Muscle layer of duodenum (tissue), 2 donors: ENCODE data around the gene ZNF229.
"Not testable (repeated sequence)": the region's sequence is repeated elsewhere in the genome, so short reads cannot be mapped to it uniquely, and the experiment has no call there.

ENCODE experiments used
- H3K27ac ChIP-seq: one replicate; pipeline ENCODE4 v1.7.0; 2013; ENCODE audit warnings: mild to moderate bottlenecking, low read length
- H3K27me3 ChIP-seq: one replicate; pipeline ENCODE4 v1.7.0; 2013; ENCODE audit warnings: low read depth, mild to moderate bottlenecking, control low read depth, low read length
- H3K36me3 ChIP-seq, 2 donors: one replicate each; pipeline ENCODE4 v1.7.0; 2013; ENCODE audit warnings: low read length in 2 of 2, control low read depth in 1 of 2, mild to moderate bottlenecking in 1 of 2; ENCODE audit not compliant: insufficient read depth in 2 of 2, control insufficient read depth in 1 of 2
- H3K4me1 ChIP-seq, 2 donors: one replicate each; pipeline ENCODE4 v1.7.0; 2013; ENCODE audit warnings: low read length in 2 of 2, mild to moderate bottlenecking in 2 of 2, control low read depth in 1 of 2, moderate library complexity in 1 of 2; ENCODE audit not compliant: insufficient read depth in 2 of 2, control insufficient read depth in 1 of 2
- H3K4me3 ChIP-seq, 2 donors: one replicate each; pipeline ENCODE4 v1.7.0; 2013; ENCODE audit warnings: low read length in 2 of 2, low read depth in 1 of 2, mild to moderate bottlenecking in 1 of 2
- H3K9me3 ChIP-seq, 2 donors: one replicate each; pipeline ENCODE4 v1.7.0; 2013; ENCODE audit warnings: low read length in 2 of 2, control low read depth in 1 of 2, mild to moderate bottlenecking in 1 of 2; ENCODE audit not compliant: control insufficient read depth in 1 of 2
- donor health status: healthy.

Gene ZNF229

GRCh38 chr19:44447916-44448674 lies at the start of gene ZNF229:
Gene ZNF229, minus strand, starts transcription at chr19:44448472. Its CDS starts 5,625 bp downstream, at chr19:44442847.
- H3K27me3 ChIP-seq, result no peaks in the 10 kb centered on the region
- no peak within 1 kb of the TSS for H3K27ac ChIP-seq
- peaks cover 33 to 62% of the 10 kb centered on the region in 2 donors for H3K9me3 ChIP-seq

GRCh38 chr19:44496711-44497110 lies 48.4 kb upstream of the ZNF229 start:
- peaks cover 5 to 19% of the 10 kb centered on the region in 2 donors for H3K4me1 ChIP-seq
- H3K9me3 ChIP-seq, result peaks cover 52 to 68% of the 10 kb centered on the region in 2 donors
- no peak overlapping the region for H3K27ac ChIP-seq
- peaks cover 41 to 69% of the 10 kb centered on the region in 2 donors for H3K36me3 ChIP-seq
- H3K4me3 ChIP-seq, result peak overlapping the region; percentile 18 to 42
- no peaks in the 10 kb centered on the region for H3K27me3 ChIP-seq

More at GRCh38 chr19:44447916-44448674, at the start of gene ZNF229:
- Histone ChIP-seq H3K4me1 (no peaks in the 10 kb centered on the region), H3K36me3 (peaks cover 0 to 37% of the 10 kb centered on the region in 2 donors), H3K4me3 (peak within 1 kb of the TSS; percentile 72 to 81)

- H3K27me3 ChIP-seq, result no peaks in the 10 kb centered on the region
- H3K27ac ChIP-seq, result no peak overlapping the region
- H3K36me3 ChIP-seq, result peaks cover 45 to 76% of the 10 kb centered on the region in 2 donors
- no peaks in the 10 kb centered on the region for H3K4me1 ChIP-seq
- peak overlapping the region; percentile 22 to 72 for H3K4me3 ChIP-seq
- H3K9me3 ChIP-seq, result peaks cover 90 to 100% of the 10 kb centered on the region in 2 donors
These were observed 28.5 kb upstream of the ZNF229 start for GRCh38 chr19:44476559-44477408.

GRCh38 chr19:44468730-44469129 lies 20.5 kb upstream of the ZNF229 start:
- H3K27ac ChIP-seq, H3K36me3 ChIP-seq, H3K27me3 ChIP-seq, H3K4me1 ChIP-seq: not testable (repeated sequence)
- H3K9me3 ChIP-seq, result peaks cover 29 to 88% of the 10 kb centered on the region in 2 donors
- peak overlapping the region in 1 of 2 donors; percentile 43 for H3K4me3 ChIP-seq

- Histone ChIP-seq H3K9me3 (peaks cover 6 to 57% of the 10 kb centered on the region in 2 donors), H3K4me3 (peak overlapping the region in 1 of 2 donors; percentile 42)
- not testable (repeated sequence) for H3K4me1 ChIP-seq, H3K36me3 ChIP-seq, H3K27me3 ChIP-seq, H3K27ac ChIP-seq
These were observed 14.5 kb upstream of the ZNF229 start for GRCh38 chr19:44462600-44463286.

GRCh38 chr19:44456016-44456415 lies 7.7 kb upstream of the ZNF229 start:
- not testable (repeated sequence) for H3K36me3 ChIP-seq, H3K27me3 ChIP-seq, H3K4me3 ChIP-seq, H3K27ac ChIP-seq, H3K4me1 ChIP-seq
- H3K9me3 ChIP-seq, result peaks cover 0 to 56% of the 10 kb centered on the region in 2 donors

GRCh38 chr19:44455100-44455499 lies 6.8 kb upstream of the ZNF229 start:
- H3K9me3 ChIP-seq, result peaks cover 0 to 56% of the 10 kb centered on the region in 2 donors
- no peaks in the 10 kb centered on the region for H3K36me3 ChIP-seq
- H3K27ac ChIP-seq, result no peak overlapping the region
- no peak overlapping the region for H3K4me3 ChIP-seq
- H3K4me1 ChIP-seq, result no peaks in the 10 kb centered on the region
- H3K27me3 ChIP-seq, result no peaks in the 10 kb centered on the region

- no peaks in the 10 kb centered on the region for H3K36me3 ChIP-seq
- no peak overlapping the region for H3K27ac ChIP-seq
- no peaks in the 10 kb centered on the region for H3K27me3 ChIP-seq
- no peaks in the 10 kb centered on the region for H3K4me1 ChIP-seq
- H3K9me3 ChIP-seq, result peaks cover 10 to 53% of the 10 kb centered on the region in 2 donors
- peak overlapping the region in 1 of 2 donors; percentile 36 for H3K4me3 ChIP-seq
These were observed 4.1 kb upstream of the ZNF229 start for GRCh38 chr19:44452367-44452766.

GRCh38 chr19:44451687-44452086 lies 3.4 kb upstream of the ZNF229 start:
- Histone ChIP-seq H3K36me3 (peaks cover 0 to 2% of the 10 kb centered on the region in 2 donors), H3K27ac (no peak overlapping the region), H3K9me3 (peaks cover 15 to 49% of the 10 kb centered on the region in 2 donors), H3K4me3 (peak overlapping the region in 1 of 2 donors; percentile 36), H3K4me1 (no peaks in the 10 kb centered on the region), H3K27me3 (no peaks in the 10 kb centered on the region)

- Histone ChIP-seq H3K9me3 (peaks cover 3 to 77% of the 10 kb centered on the region in 2 donors), H3K27ac (no peak overlapping the region), H3K27me3 (no peaks in the 10 kb centered on the region), H3K36me3 (peaks cover 0 to 93% of the 10 kb centered on the region in 2 donors), H3K4me1 (no peaks in the 10 kb centered on the region), H3K4me3 (peak overlapping the region in 1 of 2 donors; percentile 26)
These were observed 9.8 kb downstream of the ZNF229 start for GRCh38 chr19:44438441-44438840.

- no peaks in the 10 kb centered on the region for H3K27me3 ChIP-seq
- H3K4me1 ChIP-seq, result no peaks in the 10 kb centered on the region
- peaks cover 13 to 90% of the 10 kb centered on the region in 2 donors for H3K36me3 ChIP-seq
- H3K27ac ChIP-seq, result no peak overlapping the region
- peak overlapping the region in 1 of 2 donors; percentile 11 for H3K4me3 ChIP-seq
- peaks cover 20 to 79% of the 10 kb centered on the region in 2 donors for H3K9me3 ChIP-seq
These were observed 12.8 kb downstream of the ZNF229 start for GRCh38 chr19:44435441-44435840.
